ENCODE data around the gene AMOTL1.

- TF ChIP-seq, protein P1, sequence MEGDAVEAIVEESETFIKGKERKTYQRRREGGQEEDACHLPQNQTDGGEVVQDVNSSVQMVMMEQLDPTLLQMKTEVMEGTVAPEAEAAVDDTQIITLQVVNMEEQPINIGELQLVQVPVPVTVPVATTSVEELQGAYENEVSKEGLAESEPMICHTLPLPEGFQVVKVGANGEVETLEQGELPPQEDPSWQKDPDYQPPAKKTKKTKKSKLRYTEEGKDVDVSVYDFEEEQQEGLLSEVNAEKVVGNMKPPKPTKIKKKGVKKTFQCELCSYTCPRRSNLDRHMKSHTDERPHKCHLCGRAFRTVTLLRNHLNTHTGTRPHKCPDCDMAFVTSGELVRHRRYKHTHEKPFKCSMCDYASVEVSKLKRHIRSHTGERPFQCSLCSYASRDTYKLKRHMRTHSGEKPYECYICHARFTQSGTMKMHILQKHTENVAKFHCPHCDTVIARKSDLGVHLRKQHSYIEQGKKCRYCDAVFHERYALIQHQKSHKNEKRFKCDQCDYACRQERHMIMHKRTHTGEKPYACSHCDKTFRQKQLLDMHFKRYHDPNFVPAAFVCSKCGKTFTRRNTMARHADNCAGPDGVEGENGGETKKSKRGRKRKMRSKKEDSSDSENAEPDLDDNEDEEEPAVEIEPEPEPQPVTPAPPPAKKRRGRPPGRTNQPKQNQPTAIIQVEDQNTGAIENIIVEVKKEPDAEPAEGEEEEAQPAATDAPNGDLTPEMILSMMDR (IDR thresholded peaks at IDR 0.05 in 4 of 5, conservative IDR thresholded peaks at IDR 0.05 in 1 of 5) = no peak
- TF ChIP-seq POLR2A (IDR thresholded peaks at IDR 0.05) = no peak
Measured at GRCh38 chr11:94751218-94751609, 16.9 kb upstream of the AMOTL1 start.
